Globus pallidus (tissue), 1 donor: Measurements from ENCODE around the gene ACAD9.

ENCODE experiments used
- DNase-seq: peaks from one replicate; pipeline ENCODE4 v3.0.0-alpha.2; 2015; ENCODE audit warnings: low spot score

The ACAD9 gene

GRCh38 chr3:128935922-128936321, 56.5 kb downstream of the ACAD9 start:
- DNase-seq: no peak

GRCh38 chr3:128936341-128936740, 56.9 kb downstream of the ACAD9 start:
- DNase-seq: no peak

GRCh38 chr3:128940252-128940651, 60.8 kb downstream of the ACAD9 start:
- no peak for DNase-seq

- DNase-seq: no peak
Measured at GRCh38 chr3:128942161-128942952, 62.9 kb downstream of the ACAD9 start.

GRCh38 chr3:128945041-128945877, 65.8 kb downstream of the ACAD9 start:
- DNase-seq: no peak

- DNase-seq: no peak
Measured at GRCh38 chr3:128945878-128946175, 66.4 kb downstream of the ACAD9 start.

GRCh38 chr3:128946411-128946810, 67.0 kb downstream of the ACAD9 start:
- DNase-seq: no peak

GRCh38 chr3:128949158-128949557, 69.7 kb downstream of the ACAD9 start:
- no peak for DNase-seq

- peak; percentile 53 for DNase-seq
Measured at GRCh38 chr3:128950223-128950938, 71.0 kb downstream of the ACAD9 start.

GRCh38 chr3:128956440-128956839, 77.0 kb downstream of the ACAD9 start:
- DNase-seq: no peak
